Erythroblast (primary cell): ENCODE results near the gene NRXN3.

Source experiments
- DNase-seq, 2 experiments: peaks; one replicate each; lab custom pipeline; 2025; lab: John Stamatoyannopoulos, UW
- GATA1 ChIP-seq: IDR thresholded peaks from 2 replicates; pipeline ENCODE4 v1.6.1; 2011; ENCODE audit warnings: low read depth, mild to moderate bottlenecking, control low read depth, low read length, moderate library complexity
- POLR2A ChIP-seq: IDR thresholded peaks from 2 replicates; pipeline ENCODE4 v1.6.1; 2011; ENCODE audit warnings: mild to moderate bottlenecking, low read length

NRXN3 gene

DNA sequence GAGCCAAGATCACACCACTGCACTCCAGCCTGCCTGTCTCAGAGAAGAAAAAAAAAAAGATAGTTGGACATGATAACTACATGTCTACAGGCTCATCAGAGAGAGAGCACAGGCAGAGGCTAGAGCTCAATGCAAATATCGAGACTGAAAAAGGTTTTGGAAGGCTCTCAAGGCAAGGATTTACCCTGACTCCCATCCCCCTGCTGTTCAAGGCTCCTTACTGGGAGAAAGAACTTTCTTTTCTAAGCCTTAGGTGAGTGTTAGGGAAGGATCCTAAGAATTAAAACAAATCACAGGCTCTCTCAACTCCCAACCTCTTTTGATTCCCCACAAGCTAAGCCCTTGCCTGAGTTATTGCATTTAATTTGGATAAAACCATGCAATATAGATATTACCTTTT is 1516.0 kb downstream of the NRXN3 start:
- no peak for DNase-seq
- TF ChIP-seq POLR2A, result no peak
- no peak for TF ChIP-seq GATA1

DNA sequence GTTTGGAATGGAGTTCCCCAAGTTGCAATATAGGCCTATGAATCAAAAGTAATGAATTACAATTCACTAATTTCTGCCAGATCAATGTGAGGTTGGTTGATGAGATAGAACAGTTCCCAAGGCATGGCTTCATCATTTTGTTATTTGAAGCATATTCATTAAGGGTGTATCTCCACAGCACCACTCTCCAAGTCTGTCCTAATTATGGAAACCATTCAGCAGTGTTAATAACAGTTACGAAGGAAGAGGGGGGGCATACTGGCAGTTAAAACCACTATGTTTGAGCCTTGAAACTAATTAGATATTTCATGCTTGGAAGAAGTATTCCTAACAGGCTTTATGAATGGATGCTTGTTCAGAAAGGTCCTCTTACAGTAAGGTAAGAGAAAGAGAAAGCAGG is 1520.8 kb downstream of the NRXN3 start:
- no peak for TF ChIP-seq GATA1
- TF ChIP-seq POLR2A, result no peak
- DNase-seq, result no peak

DNA sequence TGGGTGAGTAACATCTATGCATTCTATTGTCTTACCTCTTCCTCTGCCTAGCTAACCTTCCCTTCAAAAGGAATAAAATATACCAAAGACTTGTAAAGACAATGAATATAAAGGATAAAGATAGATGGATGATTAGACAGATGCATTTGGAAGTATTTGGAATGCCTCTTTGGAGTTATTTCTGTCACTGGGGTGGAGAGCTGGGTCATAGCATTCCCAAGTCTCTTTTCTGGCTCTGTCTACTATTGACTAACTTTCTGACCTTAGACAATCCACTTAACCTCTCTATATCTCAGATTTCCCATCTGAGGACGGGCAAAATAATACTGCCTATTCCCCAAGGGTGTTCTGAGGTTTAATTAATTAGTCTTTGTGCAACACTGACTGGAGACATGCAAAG is 1523.8 kb downstream of the NRXN3 start:
- no peak for DNase-seq
- TF ChIP-seq POLR2A (no peak), GATA1 (no peak)

DNA sequence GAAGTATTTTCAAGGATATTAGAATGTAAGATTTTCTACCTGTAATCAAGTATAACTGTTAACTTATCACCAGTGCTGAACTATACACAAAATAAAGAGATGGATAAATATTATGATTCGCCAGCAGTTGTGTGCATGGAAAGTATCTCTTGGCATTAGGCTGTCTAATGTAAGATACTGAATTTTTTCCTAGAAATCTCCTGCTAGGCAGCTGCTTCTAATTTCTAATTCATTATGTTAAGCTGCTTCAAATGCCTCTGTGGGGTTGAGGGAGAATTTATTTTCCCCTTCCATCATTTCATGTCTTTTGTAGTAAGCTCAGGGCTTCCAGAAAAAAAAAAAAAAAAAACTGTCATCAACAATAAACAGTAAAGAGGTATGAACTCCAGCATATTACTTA is 1525.1 kb downstream of the NRXN3 start:
- no peak for DNase-seq
- no peak for TF ChIP-seq POLR2A
- no peak for TF ChIP-seq GATA1

DNA sequence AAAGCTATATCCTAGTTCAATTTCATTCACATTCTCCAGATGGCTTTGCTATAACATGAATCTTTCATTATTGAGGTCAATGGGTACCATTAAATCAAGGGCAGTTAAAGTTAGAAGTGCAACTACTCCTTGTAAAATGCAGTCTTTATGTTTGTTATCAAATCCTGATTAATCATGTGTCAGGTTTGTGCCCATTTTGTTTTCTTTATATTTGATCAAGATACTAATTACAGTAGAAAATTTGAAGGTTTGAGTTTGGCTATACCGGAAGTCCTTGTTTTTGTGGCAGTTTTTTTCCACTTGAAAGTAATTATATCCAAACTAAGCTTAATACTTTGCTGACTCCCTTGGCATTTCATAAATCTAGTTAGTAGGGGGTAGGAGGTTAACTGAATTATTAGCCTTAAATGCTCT is 1528.1 kb downstream of the NRXN3 start:
- DNase-seq, result no peak
- TF ChIP-seq GATA1, result no peak
- TF ChIP-seq POLR2A, result no peak

DNA sequence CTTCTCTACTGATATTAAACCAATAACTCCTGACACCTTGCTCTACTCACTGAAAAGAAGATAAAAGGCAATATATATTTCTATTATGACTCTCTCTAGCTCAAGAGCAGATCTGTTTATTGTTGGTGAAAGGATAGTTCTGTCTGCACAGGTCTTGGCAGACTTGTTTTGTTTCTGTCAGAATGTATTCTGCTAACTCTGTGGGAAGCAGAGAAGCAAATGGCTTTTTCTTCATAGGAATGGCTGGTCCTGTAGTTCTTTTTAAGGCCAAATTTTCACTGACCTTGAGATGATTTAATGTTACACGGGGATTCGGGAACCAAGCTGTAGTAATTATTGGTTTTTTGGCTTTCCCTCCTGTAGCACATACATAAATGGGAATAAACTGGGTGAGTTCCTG is 1529.0 kb downstream of the NRXN3 start:
- TF ChIP-seq POLR2A (no peak), GATA1 (no peak)
- no peak for DNase-seq

DNA sequence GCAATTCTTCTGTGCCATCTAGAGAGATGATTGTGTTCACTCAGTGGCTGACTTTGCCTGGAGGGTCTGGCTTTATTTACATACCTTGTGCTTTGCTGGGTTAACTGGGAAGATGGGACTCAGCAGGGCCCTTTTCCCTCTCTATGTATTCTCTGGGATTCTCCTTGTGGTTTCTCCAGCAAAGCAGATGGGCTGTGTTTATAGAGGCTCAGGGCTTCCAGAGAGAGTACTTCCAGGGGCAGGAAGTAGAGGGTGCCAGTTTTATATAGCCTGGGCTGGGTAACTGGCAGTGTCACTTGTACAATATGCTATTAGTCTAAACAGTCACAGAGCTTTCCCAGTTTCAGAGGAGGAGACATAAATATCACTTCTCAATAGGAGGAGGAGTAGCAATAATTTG is 1531.2 kb downstream of the NRXN3 start:
- DNase-seq, result no peak
- no peak for TF ChIP-seq POLR2A
- TF ChIP-seq GATA1, result no peak

DNA sequence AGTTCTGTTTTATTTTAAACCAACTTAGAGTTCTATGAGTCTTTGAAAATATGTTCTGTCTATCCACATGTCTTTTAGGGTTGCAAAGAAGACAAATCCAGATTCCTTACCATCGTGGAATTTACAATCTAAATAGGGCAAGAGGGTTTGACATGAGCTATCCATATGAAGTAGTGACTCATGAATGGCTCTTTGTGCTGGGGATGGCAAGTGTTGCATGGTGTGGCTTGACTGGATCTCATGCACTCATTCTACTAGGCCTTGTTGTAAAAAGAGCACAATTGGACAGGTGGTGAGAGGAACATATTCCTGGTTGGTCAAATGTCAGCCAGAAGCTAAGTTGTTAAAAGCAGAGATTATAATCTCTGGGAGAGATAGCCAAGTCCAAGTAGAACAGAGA is 1532.0 kb downstream of the NRXN3 start:
- TF ChIP-seq GATA1 (no peak), POLR2A (no peak)
- DNase-seq, result no peak

DNA sequence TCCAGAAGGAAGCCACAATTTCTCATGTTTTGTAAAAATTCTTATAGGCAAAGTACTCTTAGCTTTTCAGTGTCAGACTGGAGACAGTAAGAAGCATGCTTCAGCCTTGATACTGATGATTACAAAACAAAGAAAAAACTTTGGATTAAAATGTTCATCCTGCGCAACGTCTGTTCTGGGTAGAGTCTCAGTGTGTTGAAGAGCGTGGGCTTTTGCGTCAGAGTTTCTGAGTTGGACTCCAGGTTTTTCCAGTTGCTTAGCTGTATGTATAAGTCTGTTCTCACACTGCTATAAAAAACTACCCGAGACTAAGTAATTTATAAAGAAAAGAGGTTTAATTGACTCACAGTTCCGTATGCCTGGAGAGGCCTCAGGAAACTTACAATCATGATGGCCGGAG is 1533.0 kb downstream of the NRXN3 start:
- TF ChIP-seq POLR2A (no peak), GATA1 (no peak)
- DNase-seq, result no peak

DNA sequence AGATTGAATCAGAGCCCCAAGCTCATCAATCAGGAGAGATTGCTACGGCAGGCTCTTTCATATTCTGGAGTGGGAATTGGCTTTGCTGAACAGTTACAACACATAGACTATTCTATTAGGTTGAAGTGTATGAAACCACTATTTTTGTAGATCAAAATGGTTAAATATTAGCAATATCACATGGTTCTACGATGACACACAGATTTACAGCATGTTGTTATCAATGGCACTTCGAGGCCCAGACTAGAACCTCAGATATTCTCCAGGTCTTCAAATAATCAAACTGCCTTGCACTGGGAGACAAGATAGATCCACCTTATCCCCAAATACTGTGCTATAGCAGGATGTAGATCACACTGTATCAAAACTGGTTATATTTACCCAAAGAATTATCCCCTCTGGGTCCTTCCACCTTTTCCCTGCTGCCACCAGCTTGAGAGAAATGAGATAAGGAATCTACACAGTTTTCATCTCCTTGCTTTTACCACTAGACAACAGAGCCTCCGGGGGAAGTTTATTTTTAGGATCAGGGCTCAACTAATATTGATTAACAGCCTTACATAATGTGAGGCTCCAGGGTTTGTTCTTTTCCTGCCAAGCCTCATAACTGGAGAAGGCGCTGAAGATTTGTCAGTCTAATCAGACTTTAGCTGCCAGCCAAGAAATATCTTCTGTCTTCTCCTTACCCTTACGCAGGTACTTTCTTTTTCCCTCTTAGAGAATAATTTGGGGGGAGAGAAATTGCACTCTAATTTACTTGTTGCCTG is 1534.1 kb downstream of the NRXN3 start:
- DNase-seq, result no peak
- TF ChIP-seq GATA1 (no peak), POLR2A (no peak)

DNA sequence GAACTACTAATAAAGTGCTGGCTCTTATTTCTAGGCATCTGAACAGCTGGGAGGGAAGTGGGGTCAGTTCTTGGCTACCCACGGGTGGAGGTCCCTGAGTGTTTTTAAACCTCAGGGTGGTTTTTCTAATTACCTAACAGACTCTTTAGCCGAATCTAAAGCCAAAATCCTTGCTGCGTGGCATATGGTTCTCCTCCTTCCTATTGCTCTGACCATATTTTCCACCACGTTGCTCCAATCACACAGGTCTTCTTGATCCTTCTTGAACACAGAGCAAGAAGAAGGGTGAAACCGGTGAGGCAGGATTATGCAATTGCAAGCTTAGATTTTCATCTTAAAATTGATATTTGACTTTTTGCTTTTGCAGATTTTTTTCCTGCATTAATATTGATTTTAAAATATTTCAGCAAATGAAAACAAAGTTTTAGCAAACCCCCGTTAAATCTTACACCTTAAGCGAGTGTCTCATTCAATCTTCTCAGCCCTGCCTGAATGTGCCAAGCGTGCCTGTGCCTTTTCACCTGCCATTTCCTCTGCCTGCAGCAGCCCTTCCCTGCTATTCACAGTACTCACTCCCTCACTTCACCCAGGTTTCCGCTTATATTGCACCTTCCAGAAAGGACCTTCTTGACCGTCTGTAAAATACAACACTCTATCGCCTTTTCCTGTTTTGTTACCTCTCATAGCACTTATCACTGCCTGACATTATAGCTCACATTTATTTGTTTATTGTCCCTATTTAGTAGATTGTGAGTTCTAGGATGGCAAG is 1535.1 kb downstream of the NRXN3 start:
- DNase-seq, result no peak
- TF ChIP-seq POLR2A (no peak), GATA1 (no peak)

DNA sequence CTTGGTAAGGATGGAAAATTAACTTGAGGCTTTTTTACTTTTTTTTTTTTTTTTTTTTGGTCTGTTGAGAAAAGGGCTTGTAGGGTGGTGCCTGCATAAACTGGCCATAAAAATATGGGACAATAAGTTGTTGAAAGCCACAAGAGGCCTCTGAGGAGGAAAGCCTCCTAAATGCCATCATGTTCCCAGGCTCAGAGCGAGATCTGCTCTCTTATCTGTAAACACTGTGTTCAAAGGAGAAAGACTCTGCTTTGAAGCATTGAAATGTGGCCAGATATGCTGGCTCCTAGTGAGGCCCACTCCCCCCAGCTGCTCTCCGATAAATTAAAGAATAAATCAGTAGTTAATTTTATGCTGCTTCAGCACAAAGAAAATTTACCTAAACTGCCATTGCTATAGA is 1536.2 kb downstream of the NRXN3 start:
- DNase-seq, result no peak
- no peak for TF ChIP-seq GATA1

DNA sequence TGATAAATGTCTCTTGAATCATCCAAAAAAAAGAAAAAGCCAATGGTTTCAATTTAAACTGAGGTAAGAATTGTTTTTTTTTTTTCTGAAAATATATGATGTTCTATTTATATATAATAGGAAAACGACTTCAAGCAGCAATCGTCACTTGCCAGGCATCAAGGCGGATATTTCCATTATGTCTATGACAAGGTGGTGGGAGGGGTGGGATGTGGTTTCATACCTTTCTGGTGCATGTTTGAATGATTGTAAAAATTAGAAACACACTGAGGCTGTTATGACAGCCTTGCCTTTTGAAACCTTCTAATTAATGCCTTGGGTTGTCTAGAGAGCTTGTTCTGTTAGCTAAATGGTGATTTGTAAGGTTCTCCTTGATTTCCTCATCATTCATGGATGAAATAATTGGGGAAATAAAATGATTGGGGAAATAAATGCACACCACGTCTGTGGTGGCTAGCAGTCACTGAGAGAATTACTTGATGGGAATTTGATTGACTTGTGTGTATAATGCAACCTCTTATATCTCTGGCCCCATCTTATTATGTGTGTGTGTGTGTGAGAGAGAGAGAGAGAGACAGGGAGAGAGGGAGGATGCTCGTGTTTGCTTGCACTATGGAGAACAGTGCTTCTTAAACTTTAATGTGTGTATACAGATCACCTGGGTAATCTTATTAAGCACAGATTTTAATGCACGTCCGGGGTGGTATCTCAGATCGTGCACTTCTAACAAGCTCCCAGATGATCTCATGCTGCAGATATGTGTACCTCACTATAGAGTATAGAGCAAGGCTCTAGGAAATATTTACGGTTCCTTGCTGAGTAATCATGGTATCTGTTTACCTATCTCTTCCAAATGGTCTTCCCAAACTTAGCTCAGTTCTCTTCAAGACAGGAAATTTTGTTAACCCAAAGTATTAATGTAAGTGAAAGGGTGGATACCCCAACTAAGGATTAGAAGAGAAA is 1538.5 kb downstream of the NRXN3 start:
- no peak for TF ChIP-seq POLR2A
- no peak for DNase-seq

DNA sequence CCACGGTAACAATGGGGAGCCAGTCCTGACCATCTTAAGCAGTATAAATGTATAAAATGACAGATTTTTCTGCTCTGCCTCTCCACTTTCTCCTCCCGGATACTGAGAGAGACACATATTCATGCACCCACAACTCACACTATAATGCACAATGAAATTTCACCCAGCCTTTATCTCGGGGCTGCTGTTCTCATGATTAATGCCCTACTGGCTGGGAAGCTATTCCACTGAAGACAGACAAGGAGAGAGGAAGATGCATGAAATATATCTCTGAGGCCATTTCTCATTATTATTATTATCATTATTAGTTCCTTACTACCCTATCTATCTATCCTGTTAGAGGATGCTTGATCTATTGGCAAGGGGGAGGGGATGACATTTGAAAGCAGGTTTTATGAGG is 1539.4 kb downstream of the NRXN3 start:
- no peak for TF ChIP-seq GATA1
- TF ChIP-seq POLR2A, result no peak
- DNase-seq, result no peak
